Spleen (tissue), 7 donors: Measurements from ENCODE around the gene SLC7A14.

Experiments
- CTCF ChIP-seq, 11 experiments: fragments of 200-600 bp in 7 of 11; fragments of 450-650 bp in 4 of 11; sonication (generic) in 4 of 11; IDR thresholded peaks in 8 of 11; conservative IDR thresholded peaks in 3 of 11; 1 replicate in 7 of 11; 2 replicates in 4 of 11; pipeline versions ENCODE4 v1.4.0 to v1.8.0; 2016 to 2021; ENCODE audit warnings: antibody characterized with exemption in 11 of 11, inconsistent platforms in 4 of 11, mild to moderate bottlenecking in 1 of 11
- POLR2A ChIP-seq, 3 donors: fragments of 450-650 bp; IDR thresholded peaks; one replicate each; pipeline ENCODE4 v1.5.1; 2017; ENCODE audit warnings: antibody characterized with exemption in 3 of 3, mild to moderate bottlenecking in 1 of 3
- donor health status: DM: no; HTN: no; CAD: no; lungs with moderate emphysema.
- donor health status: DM: no; HTN: no; CAD: no.
- donor health status: DM: no; HTN: no; CAD: no.

GRCh38 chr3:170602556-170602955, 16.7 kb upstream of the SLC7A14 start:
- TF ChIP-seq POLR2A (IDR thresholded peaks at IDR 0.05): no peak
- no peak for TF ChIP-seq CTCF (IDR thresholded peaks at IDR 0.05 in 8 of 11, conservative IDR thresholded peaks at IDR 0.05 in 3 of 11)
